Measurements from ENCODE around the gene VSIG2. TPM values are rescaled to one million over a fixed set of nuclear protein-coding genes. Genes with fewer than 3 reads are reported as not detected.

VSIG2 gene
- total and polyA plus RNA-seq, 10 of the 15 experiments (the other 5 are each of a cell fraction or from before 2014, with no cell fraction given) = 0.13 to 0.31 (median 0.15) TPM; not detected in 5

GRCh38 chr11:124763156-124763947 is 11.3 kb upstream of the VSIG2 start:
- SMC1A ChIA-PET (ENCODE audit: uncharacterized antibody, unreplicated experiment) = interaction anchor here (0.6 to 8.8 kb wide), 26 partner anchors 15 to 120 kb away, joined by 3 to 93 read pairs (median 4); partner anchors contain the start of genes SIAE and SPA17
- TF ChIP-seq ZNF384 (IDR thresholded peaks at IDR 0.05; ENCODE audit: borderline replicate concordance, low read depth, low read length) (peak; percentile 97), ATF7 (IDR thresholded peaks at IDR 0.05; ENCODE audit: low read depth) (no peak), MLLT1 (IDR thresholded peaks at IDR 0.05) (peak; percentile 51; the same call in 1 of the 2 replicates), IKZF2 (IDR thresholded peaks at IDR 0.05) (0 out of 4 replicates have a peak, but pooled peaks of 1 of the 2 experiments have one; percentile 3), EZH2 (IDR thresholded peaks at IDR 0.05; ENCODE audit: borderline replicate concordance, control insufficient read depth, low read depth, low read length) (no peak), YY1 (IDR thresholded peaks at IDR 0.05; ENCODE audit: low read depth, low read length) (peak; percentile 88), BHLHE40 (IDR thresholded peaks at IDR 0.05; ENCODE audit: borderline replicate concordance in 1 of 2, low read depth in 2 of 2, low read length in 1 of 2) (0 out of 4 replicates have a peak, but pooled peaks of 1 of the 2 experiments have one; percentile 31), NBN (IDR thresholded peaks at IDR 0.05) (peak; percentile 60), RB1 (IDR thresholded peaks at IDR 0.05; ENCODE audit: borderline replicate concordance) (peak; percentile 75; the same call in 1 of the 2 replicates), FOXM1 (IDR thresholded peaks at IDR 0.05; ENCODE audit: low read depth, low read length) (0 out of 2 replicates have a peak, but pooled peaks have one; percentile 43), RAD21 (IDR thresholded peaks at IDR 0.05; ENCODE audit: insufficient read depth, low read depth, low read length) (peak; percentile 52), SIX5 (IDR thresholded peaks at IDR 0.05; ENCODE audit: low read depth, low read length, severe bottlenecking) (no peak), MTA3 (IDR thresholded peaks at IDR 0.05; ENCODE audit: borderline replicate concordance, low read length) (no peak), ZBTB33 (IDR thresholded peaks at IDR 0.05) (no peak), CTCF (IDR thresholded peaks at IDR 0.05 in 2 of 3, conservative IDR thresholded peaks at IDR 0.05 in 1 of 3; ENCODE audit: control insufficient read depth in 2 of 3, extremely low read depth in 1 of 3, insufficient read depth in 1 of 3, low read depth in 3 of 3, low read length in 3 of 3) (peak; percentile 79 to 82 (median 79)), TCF3 (IDR thresholded peaks at IDR 0.05; ENCODE audit: borderline replicate concordance, insufficient read depth, low read depth, low read length) (peak; percentile 41; the same call in 1 of the 2 replicates)

More at GRCh38 chr11:124763156-124763947, 11.3 kb upstream of the VSIG2 start:
- in situ Hi-C loops (cut with MboI) (loop anchor here (5.0 kb wide), 1 partner anchor 91 kb away; the partner anchor contains the start of genes SIAE and SPA17), intact Hi-C loops (cut with micrococcal nuclease; ENCODE audit: unreplicated experiment) (loop anchor here (1.0 to 2.0 kb wide), 4 partner anchors 35 to 119 kb away; no protein-coding TSS in a partner anchor)
- H3K4me1 ChIP-seq (ENCODE audit: control insufficient read depth, insufficient read depth, low read length) = peaks cover 15% of the 10 kb centered on the region
- H3K4me3 ChIP-seq = peak overlapping the region; percentile 83
- H3K27ac ChIP-seq (ENCODE audit: control insufficient read depth, insufficient read depth) = no peak overlapping the region
- ChIA-PET POLR2A (interaction anchor here (0.7 to 1.9 kb wide), 6 partner anchors 17 to 93 kb away, joined by 3 to 8 read pairs (median 6); partner anchors contain the start of genes SIAE and SPA17), RAD21 (ENCODE audit: unreplicated experiment) (interaction anchor here (0.7 to 5.8 kb wide), 14 partner anchors 9 to 119 kb away, joined by 3 to 67 read pairs (median 4); partner anchors contain the start of gene MSANTD2), CTCF (interaction anchor here (0.6 to 16.3 kb wide), 25 partner anchors 10 to 310 kb away, joined by 3 to 272 read pairs (median 4); partner anchors contain the start of genes MSANTD2, NRGN, SIAE and SPA17)
- ATAC-seq (peak; percentile 29), DNase-seq (ENCODE audit: low read depth, low spot score) (no peak), FAIRE-seq (peak; percentile 66)
- BruUV-seq (replicated peaks) = no TSS peak
- H4K20me1 ChIP-seq (ENCODE audit: control insufficient read depth, insufficient read depth) = no peaks in the 10 kb centered on the region
- H3K9ac ChIP-seq (ENCODE audit: control insufficient read depth, insufficient read depth, low read length) = peak overlapping the region; percentile 64
- WGBS (ENCODE audit: insufficient coverage, insufficient replicate concordance, low lambda C conversion rate, missing lambda C conversion rate) = 13% methylated on average over 17 of the region's 21 CpGs
- H3K79me2 ChIP-seq (ENCODE audit: control insufficient read depth, insufficient read depth, low read length) = peaks cover 37% of the 10 kb centered on the region
- H3K9me3 ChIP-seq (replicated peaks; ENCODE audit: control insufficient read depth, insufficient read depth, low read length) = no peaks in the 10 kb centered on the region
- no peaks in the 10 kb centered on the region for H3K27me3 ChIP-seq (replicated peaks in 1 of 2; ENCODE audit: control insufficient read depth in 2 of 2, insufficient read depth in 2 of 2, low read length in 1 of 2)
- H3K4me2 ChIP-seq (ENCODE audit: control insufficient read depth, insufficient read depth) = peak overlapping the region; percentile 98
- H3K36me3 ChIP-seq (ENCODE audit: control insufficient read depth in 2 of 2, insufficient read depth in 2 of 2, low read length in 1 of 2) = peaks cover 0 to 3% of the 10 kb centered on the region in 2 experiments; a peak in 1 of 4 replicates
- H2AFZ ChIP-seq (ENCODE audit: control insufficient read depth, low read depth, low read length) = peak overlapping the region; percentile 70
